OCI-LY7 (cell line): ENCODE results near the gene SRGAP1. TPM values are rescaled to one million over a fixed set of nuclear protein-coding genes. Genes with fewer than 3 reads are reported as not detected.

ENCODE experiments used
- BruUV-seq: library from RNA; stranded (reverse); fragments of 400-500 nt; replicated peaks from 2 replicates; lab custom pipeline; 2021; lab: Mats Ljungman, UMichigan
- CTCF ChIA-PET: fragments of 300-600 bp; sonication (Branson Sonifier 250); formaldehyde crosslinking; loops from one replicate; lab custom pipeline; 2022; ENCODE audit warnings: antibody characterized with exemption; ENCODE audit not compliant: unreplicated experiment; lab: Charles Lee
- POLR2A ChIA-PET: fragments of 300-600 bp; sonication (Branson Sonifier 250); formaldehyde crosslinking; loops from one replicate; lab custom pipeline; 2022; ENCODE audit warnings: antibody characterized with exemption; lab: Charles Lee
- DNase-seq: peaks from one replicate; pipeline ENCODE4 v3.0.0-alpha.2; 2015; ENCODE audit warnings: low spot score
- H2AFZ ChIP-seq: fragments of 200-600 bp; sonication (generic), shearing (Covaris generic); 2 replicates; pipeline ENCODE4 v1.6.1; 2014; ENCODE audit warnings: mild to moderate bottlenecking, antibody characterized with exemption, low read length, moderate library complexity
- H3K27ac ChIP-seq: fragments of 200-600 bp; sonication (generic); 2 replicates; pipeline ENCODE4 v1.5.1; 2014; ENCODE audit warnings: mixed run types, low read depth, mild to moderate bottlenecking, moderate library complexity, low read length, inconsistent platforms; ENCODE audit not compliant: poor library complexity, severe bottlenecking
- H3K36me3 ChIP-seq: fragments of 200-600 bp; sonication (generic); 2 replicates; pipeline ENCODE4 v1.6.1; 2014; ENCODE audit warnings: mild to moderate bottlenecking, antibody characterized with exemption, low read length, moderate library complexity, mixed read lengths; ENCODE audit not compliant: insufficient read depth
- H3K4me1 ChIP-seq: fragments of 200-600 bp; sonication (generic); 2 replicates; pipeline ENCODE4 v1.5.1; 2014; ENCODE audit warnings: mild to moderate bottlenecking, low read length; ENCODE audit not compliant: insufficient read depth, poor library complexity, severe bottlenecking
- H3K4me2 ChIP-seq: fragments of 200-600 bp; sonication (generic); 2 replicates; pipeline ENCODE4 v1.6.1; 2014; ENCODE audit warnings: mild to moderate bottlenecking, low read length
- H3K4me3 ChIP-seq: fragments of 200-600 bp; sonication (generic); 2 replicates; pipeline ENCODE4 v1.5.1; 2014; ENCODE audit warnings: mild to moderate bottlenecking, low read depth, low read length; ENCODE audit not compliant: poor library complexity, severe bottlenecking
- H3K79me2 ChIP-seq: fragments of 200-600 bp; sonication (generic); 2 replicates; pipeline ENCODE4 v1.6.1; 2016; ENCODE audit warnings: low read depth, mild to moderate bottlenecking, low read length, moderate library complexity, mixed read lengths; ENCODE audit not compliant: insufficient read depth
- H3K9me2 ChIP-seq: fragments of 200-600 bp; sonication (generic); 2 replicates; pipeline ENCODE4 v1.6.1; 2016; ENCODE audit warnings: mild to moderate bottlenecking, low read length, mixed read lengths; ENCODE audit not compliant: insufficient read depth
- H3K9me3 ChIP-seq: fragments of 200-600 bp; sonication (generic); 2 replicates; pipeline ENCODE4 v1.6.1; 2014; ENCODE audit warnings: mild to moderate bottlenecking, mixed run types, low read length, mixed read lengths
- H4K20me1 ChIP-seq: fragments of 200-600 bp; sonication (generic); 2 replicates; pipeline ENCODE4 v1.6.1; 2014; ENCODE audit warnings: mild to moderate bottlenecking, antibody characterized with exemption, low read length, moderate library complexity, mixed read lengths; ENCODE audit not compliant: insufficient read depth
- EZH2phosphoT487 ChIP-seq: fragments of 200-600 bp; sonication (generic); IDR thresholded peaks from 2 replicates; pipeline ENCODE4 v1.6.1; 2018; ENCODE audit warnings: low read depth, borderline replicate concordance, mild to moderate bottlenecking, mixed run types, antibody characterized with exemption, low read length, moderate library complexity, mixed read lengths
- intact Hi-C: fragments of 100-400 bp; cut with micrococcal nuclease; formaldehyde crosslinking; loops from one replicate; pipeline ENCODE4 v1.10.0; 2022; ENCODE audit not compliant: unreplicated experiment
- total RNA-seq, 2 experiments: library from RNA; depleted of rRNA in 1 of 2; stranded (reverse); fragments of >200 nt in 1 of 2; shearing (Covaris generic) in 1 of 2; gene quantifications; 2 replicates each; pipeline ENCODE4 v1.2.3, GENCODE V29; 2014 to 2022
- TF ChIP-seq, protein P1 (sequence below): fragments of 200-600 bp; sonication (generic); conservative IDR thresholded peaks from 2 replicates; pipeline ENCODE4 v1.5.1; 2014; ENCODE audit warnings: mild to moderate bottlenecking, antibody characterized with exemption, low read length, moderate library complexity, mixed read lengths

SRGAP1 gene
- total RNA-seq, 2 experiments from 2014 or later = 0.06 TPM; not detected in 1

DNA sequence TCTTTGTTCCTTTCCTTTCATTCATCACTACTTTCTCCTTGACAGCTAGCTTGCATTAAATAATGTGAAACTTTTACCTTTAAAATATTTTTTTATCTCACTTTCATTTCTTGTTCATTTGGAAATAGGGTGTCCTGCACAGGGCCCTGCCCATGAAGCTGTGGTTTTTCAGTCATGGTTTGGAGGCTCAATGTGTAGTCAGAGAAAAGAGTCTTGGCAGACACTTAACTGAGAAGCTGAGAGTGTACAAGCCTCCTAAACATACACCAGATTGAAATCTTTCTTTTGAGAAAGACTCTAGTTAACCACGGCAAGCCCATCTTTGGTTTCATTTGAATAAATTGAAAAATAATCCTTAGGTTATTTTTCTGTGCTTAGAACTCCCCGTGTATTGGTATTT is 303.4 kb downstream of the SRGAP1 start:
- H3K9me2 ChIP-seq = no peaks in the 10 kb centered on the region
- CTCF ChIA-PET = no interaction called here
- no peak overlapping the region for H3K4me2 ChIP-seq
- H2AFZ ChIP-seq = no peak overlapping the region
- H3K36me3 ChIP-seq = no peaks in the 10 kb centered on the region
- intact Hi-C loops = no loop called here
- H3K9me3 ChIP-seq = no peaks in the 10 kb centered on the region
- no TSS peak for BruUV-seq
- no peaks in the 10 kb centered on the region for H4K20me1 ChIP-seq
- no peaks in the 10 kb centered on the region for H3K79me2 ChIP-seq
- TF ChIP-seq, protein P1, sequence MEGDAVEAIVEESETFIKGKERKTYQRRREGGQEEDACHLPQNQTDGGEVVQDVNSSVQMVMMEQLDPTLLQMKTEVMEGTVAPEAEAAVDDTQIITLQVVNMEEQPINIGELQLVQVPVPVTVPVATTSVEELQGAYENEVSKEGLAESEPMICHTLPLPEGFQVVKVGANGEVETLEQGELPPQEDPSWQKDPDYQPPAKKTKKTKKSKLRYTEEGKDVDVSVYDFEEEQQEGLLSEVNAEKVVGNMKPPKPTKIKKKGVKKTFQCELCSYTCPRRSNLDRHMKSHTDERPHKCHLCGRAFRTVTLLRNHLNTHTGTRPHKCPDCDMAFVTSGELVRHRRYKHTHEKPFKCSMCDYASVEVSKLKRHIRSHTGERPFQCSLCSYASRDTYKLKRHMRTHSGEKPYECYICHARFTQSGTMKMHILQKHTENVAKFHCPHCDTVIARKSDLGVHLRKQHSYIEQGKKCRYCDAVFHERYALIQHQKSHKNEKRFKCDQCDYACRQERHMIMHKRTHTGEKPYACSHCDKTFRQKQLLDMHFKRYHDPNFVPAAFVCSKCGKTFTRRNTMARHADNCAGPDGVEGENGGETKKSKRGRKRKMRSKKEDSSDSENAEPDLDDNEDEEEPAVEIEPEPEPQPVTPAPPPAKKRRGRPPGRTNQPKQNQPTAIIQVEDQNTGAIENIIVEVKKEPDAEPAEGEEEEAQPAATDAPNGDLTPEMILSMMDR = no peak
- no peak for TF ChIP-seq EZH2phosphoT487
- no peak overlapping the region for H3K27ac ChIP-seq
- H3K4me3 ChIP-seq = no peak overlapping the region
- POLR2A ChIA-PET = no interaction called here
- no peaks in the 10 kb centered on the region for H3K4me1 ChIP-seq
- no peak for DNase-seq

DNA sequence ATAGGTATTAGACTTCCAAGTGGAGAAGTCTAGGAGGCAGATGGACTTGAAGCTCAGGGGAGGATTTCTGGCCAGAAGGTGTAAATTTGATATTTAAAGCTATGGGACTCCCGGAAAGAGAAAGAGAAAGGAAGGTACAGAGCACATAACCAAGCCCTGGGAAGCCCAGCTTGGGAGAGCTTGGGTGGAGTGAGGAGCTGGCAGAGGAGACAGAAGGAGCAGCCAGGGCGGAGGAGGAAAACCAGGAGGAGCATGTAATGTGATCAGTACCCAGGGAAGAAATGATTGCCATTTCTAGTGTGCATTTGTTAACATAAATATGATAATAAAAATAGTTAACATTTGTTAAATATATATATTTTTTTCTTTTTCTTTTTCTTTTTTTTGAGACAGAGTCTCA is 310.2 kb downstream of the SRGAP1 start:
- no peaks in the 10 kb centered on the region for H3K36me3 ChIP-seq
- CTCF ChIA-PET = no interaction called here
- no peaks in the 10 kb centered on the region for H4K20me1 ChIP-seq
- no peak overlapping the region for H3K27ac ChIP-seq
- intact Hi-C loops = loop anchor here (10.0 kb wide), 1 partner anchor 100 kb away; no protein-coding TSS in a partner anchor
- no peak overlapping the region for H3K4me3 ChIP-seq
- H3K79me2 ChIP-seq = no peaks in the 10 kb centered on the region
- H3K4me1 ChIP-seq = no peaks in the 10 kb centered on the region
- TF ChIP-seq, protein P1 = no peak
- no peak for TF ChIP-seq EZH2phosphoT487
- H3K9me2 ChIP-seq = no peaks in the 10 kb centered on the region
- DNase-seq = no peak
- no peaks in the 10 kb centered on the region for H3K9me3 ChIP-seq
- no peak overlapping the region for H3K4me2 ChIP-seq
- POLR2A ChIA-PET = no interaction called here
- no peak overlapping the region for H2AFZ ChIP-seq
- no TSS peak for BruUV-seq

DNA sequence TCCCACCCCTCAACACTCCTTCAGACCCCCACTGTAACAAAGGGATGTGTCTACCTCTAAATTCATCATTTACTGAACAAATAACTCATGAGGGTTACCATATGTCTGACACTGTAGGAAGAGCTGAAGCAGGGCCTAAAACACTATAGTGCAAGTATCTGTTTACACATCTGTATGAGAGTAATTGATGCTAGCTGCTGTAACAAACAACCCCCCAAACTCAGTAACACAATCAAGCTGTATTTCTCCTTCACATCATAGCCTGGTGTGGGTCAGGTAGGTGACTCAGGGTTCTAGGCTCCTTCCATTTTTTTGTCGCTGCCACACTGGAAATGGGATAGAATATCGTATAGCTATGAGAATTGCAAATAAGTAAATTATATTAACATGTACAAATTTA is 312.6 kb downstream of the SRGAP1 start:
- Histone ChIP-seq H3K79me2 (no peaks in the 10 kb centered on the region), H3K4me1 (no peaks in the 10 kb centered on the region), H3K9me3 (no peaks in the 10 kb centered on the region), H3K27ac (no peak overlapping the region), H3K9me2 (no peaks in the 10 kb centered on the region), H4K20me1 (no peaks in the 10 kb centered on the region), H3K36me3 (no peaks in the 10 kb centered on the region), H3K4me3 (no peak overlapping the region), H2AFZ (no peak overlapping the region), H3K4me2 (no peak overlapping the region)
- POLR2A ChIA-PET = no interaction called here
- no TSS peak for BruUV-seq
- intact Hi-C loops = loop anchor here (10.0 kb wide), 1 partner anchor 98 kb away; no protein-coding TSS in a partner anchor
- no peak for DNase-seq
- TF ChIP-seq, protein P1 = no peak
- TF ChIP-seq EZH2phosphoT487 = no peak
- CTCF ChIA-PET = no interaction called here
